Spleen (tissue), 13 donors: ENCODE results near the gene EFL1. TPM values are rescaled to one million over a fixed set of nuclear protein-coding genes. Genes with fewer than 3 reads are reported as not detected.
"Not testable (repeated sequence)": the region's sequence is repeated elsewhere in the genome, so short reads cannot be mapped to it uniquely, and the experiment has no call there.

Source experiments
- DNase-seq: peaks from one replicate; pipeline ENCODE4 v3.0.0-alpha.2; 2020
- H3K27ac ChIP-seq, 8 donors: fragments of 200-600 bp; sonication (generic) in 7 of 8; 1 replicate in 4 of 8; 2 replicates in 4 of 8; pipeline versions ENCODE4 v1.5.0 to v1.8.0; 2016 to 2021; ENCODE audit warnings: inconsistent platforms in 4 of 8, mild to moderate bottlenecking in 4 of 8, moderate library complexity in 1 of 8
- H3K27me3 ChIP-seq, 7 donors: fragments of 200-600 bp; sonication (generic) in 6 of 7; replicated peaks in 1 of 7; 1 replicate in 4 of 7; 2 replicates in 3 of 7; pipeline versions ENCODE4 v1.5.0 to v1.8.0; 2016 to 2021; ENCODE audit warnings: inconsistent platforms in 3 of 7, mild to moderate bottlenecking in 1 of 7
- H3K36me3 ChIP-seq, 6 donors: fragments of 200-600 bp; sonication (generic) in 5 of 6; 1 replicate in 4 of 6; 2 replicates in 2 of 6; pipeline versions ENCODE4 v1.5.0 to v1.8.0; 2016 to 2021; ENCODE audit warnings: inconsistent platforms in 2 of 6
- H3K4me1 ChIP-seq, 6 donors: fragments of 200-600 bp; sonication (generic) in 5 of 6; 1 replicate in 3 of 6; 2 replicates in 3 of 6; pipeline versions ENCODE4 v1.5.0 to v1.8.0; 2016 to 2021; ENCODE audit warnings: inconsistent platforms in 3 of 6
- H3K4me3 ChIP-seq, 8 donors: fragments of 200-600 bp; sonication (generic) in 7 of 8; 1 replicate in 4 of 8; 2 replicates in 4 of 8; pipeline versions ENCODE4 v1.5.0 to v1.8.0; 2016 to 2021; ENCODE audit warnings: inconsistent platforms in 4 of 8, mild to moderate bottlenecking in 4 of 8, moderate library complexity in 2 of 8
- H3K9me3 ChIP-seq, 8 donors: fragments of 200-600 bp; sonication (generic) in 7 of 8; 1 replicate in 4 of 8; 2 replicates in 4 of 8; pipeline versions ENCODE4 v1.5.0 to v1.8.0; 2016 to 2021; ENCODE audit warnings: inconsistent platforms in 4 of 8
- POLR2A ChIP-seq, 3 donors: fragments of 450-650 bp; IDR thresholded peaks; one replicate each; pipeline ENCODE4 v1.5.1; 2017; ENCODE audit warnings: antibody characterized with exemption in 3 of 3, mild to moderate bottlenecking in 1 of 3
- POLR2AphosphoS5 ChIP-seq, 3 donors: sonication (generic); formaldehyde crosslinking; IDR thresholded peaks; one replicate each; pipeline ENCODE4 v1.5.1; 2017; ENCODE audit warnings: antibody characterized with exemption in 3 of 3
- WGBS, 5 donors: extraction: QIAGEN DNeasy Blood & Tissue Kit in 3 of 5; methylation state at CpG; one replicate each; pipeline versions ENCODE4 v1.1.5 to v1.1.7; 2013 to 2018; 5-methylcytosine and 5-hydroxymethylcytosine counted together
- intact Hi-C: fragments of 100-400 bp; cut with DNase I; formaldehyde crosslinking; loops from one replicate; pipeline ENCODE4 v1.15.0; 2023; ENCODE audit warnings: low total_unique reads
- long read RNA-seq, 2 donors: transcript quantifications; one replicate each; lab custom pipeline, GENCODE V29; 2026
- polyA plus RNA-seq, 3 donors: library from polyadenylated mRNA; stranded (reverse); fragments of 200-250 nt; gene quantifications; one replicate each; pipeline ENCODE4 v1.2.1, GENCODE V29; 2013
- total RNA-seq, 7 donors: library from RNA; depleted of rRNA in 3 of 7; stranded (reverse); fragments of >200 nt in 3 of 7; fragmentation: NEBNext Ultra II Directional in 4 of 7; extraction: Animal tissue kit (Norgen Biotek cat#: 25700) in 4 of 7; gene quantifications; one replicate each; pipeline versions ENCODE4 v1.1.0 to v1.2.1, GENCODE V29; 2016 to 2021
- TF ChIP-seq, protein P1 (sequence below), 11 experiments: fragments of 200-600 bp in 7 of 11; fragments of 450-650 bp in 4 of 11; sonication (generic) in 4 of 11; IDR thresholded peaks in 8 of 11; conservative IDR thresholded peaks in 3 of 11; 1 replicate in 7 of 11; 2 replicates in 4 of 11; pipeline versions ENCODE4 v1.4.0 to v1.8.0; 2016 to 2021; ENCODE audit warnings: antibody characterized with exemption in 11 of 11, inconsistent platforms in 4 of 11, mild to moderate bottlenecking in 1 of 11
- donor health status: healthy with polysubstance abuse.
- donor health status: DM: no; HTN: no; CAD: no; lungs with moderate emphysema.
- donor health status: DM: no; HTN: no; CAD: no.
- donor health status: Bipolar disorder and iron deficiency.
- donor health status: healthy.
- donor health status: DM: no; HTN: no; CAD: no.
- donor health status: DM: yes; HTN: yes; CAD: no.

EFL1 gene
- total RNA-seq (10 to 100 TPM; 15.7 to 21.9 (median 19.0) TPM), polyA plus RNA-seq (1 to 10 TPM; 3.1 to 5.4 (median 4.8) TPM)
- long read RNA-seq, donor 1 = 0 reads
- long read RNA-seq, donor 2 = 0 reads

DNA sequence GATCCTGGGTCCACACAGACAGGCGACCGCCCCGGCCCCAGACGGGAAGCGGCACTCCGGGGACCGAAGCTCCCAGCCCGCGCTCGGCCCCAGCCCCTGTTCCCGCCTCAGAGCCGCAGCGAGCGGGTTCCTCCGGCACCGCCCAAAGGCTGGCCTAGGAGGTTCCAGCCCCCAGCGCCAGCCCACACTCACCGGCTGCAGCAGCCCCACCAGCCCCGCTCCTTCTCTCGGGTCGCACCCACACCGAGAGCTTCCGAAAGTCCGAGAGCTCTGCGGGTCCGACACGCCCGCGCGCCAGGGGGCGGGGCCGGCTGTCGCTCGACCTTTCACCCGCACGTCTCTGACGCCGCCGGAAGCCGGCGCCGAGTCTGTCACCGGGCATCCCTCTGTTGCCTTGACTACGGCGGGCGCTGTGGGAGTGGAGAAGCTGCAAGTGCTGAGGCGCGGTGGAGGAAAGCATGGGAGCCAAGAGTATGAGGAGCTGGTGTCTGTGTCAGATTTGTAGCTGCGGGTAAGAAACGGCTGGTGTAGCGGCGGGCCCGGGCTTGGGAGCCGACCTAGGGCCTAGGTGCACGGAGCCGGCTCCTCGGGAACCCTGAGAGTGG lies at the start of gene EFL1, which contains the start of gene SAXO2:
TSS of gene EFL1 (minus strand) at position 313 of the 605 bp plus-strand sequence. CDS start 956 bp downstream, outside the sequence.
TSS of gene SAXO2 (plus strand) at position 397 of the 605 bp plus-strand sequence. CDS start at position 459, 62 bp downstream.
- 0 to 3% (median 1%) methylated on average over 24 to 57 of the region's 57 CpGs for WGBS, 5 donors
- peaks cover 15 to 53% (median 27%) of the 10 kb centered on the region in 6 donors for H3K4me1 ChIP-seq
- intact Hi-C loops = no loop called here
- no peaks in the 10 kb centered on the region for H3K27me3 ChIP-seq
- DNase-seq = peak; percentile 98
- peaks cover 0 to 23% (median 12%) of the 10 kb centered on the region in 6 donors for H3K36me3 ChIP-seq
- peak within 1 kb of the TSS; percentile 81 to 98 (median 96) for H3K4me3 ChIP-seq
- no peaks in the 10 kb centered on the region for H3K9me3 ChIP-seq
- peak within 1 kb of the TSS; percentile 64 to 90 (median 81) for H3K27ac ChIP-seq
- TF ChIP-seq POLR2A (IDR thresholded peaks at IDR 0.05) (peak in 1 of 3 donors; percentile 30), POLR2AphosphoS5 (IDR thresholded peaks at IDR 0.05) (peak; percentile 84 to 91 (median 88))
- TF ChIP-seq, protein P1, sequence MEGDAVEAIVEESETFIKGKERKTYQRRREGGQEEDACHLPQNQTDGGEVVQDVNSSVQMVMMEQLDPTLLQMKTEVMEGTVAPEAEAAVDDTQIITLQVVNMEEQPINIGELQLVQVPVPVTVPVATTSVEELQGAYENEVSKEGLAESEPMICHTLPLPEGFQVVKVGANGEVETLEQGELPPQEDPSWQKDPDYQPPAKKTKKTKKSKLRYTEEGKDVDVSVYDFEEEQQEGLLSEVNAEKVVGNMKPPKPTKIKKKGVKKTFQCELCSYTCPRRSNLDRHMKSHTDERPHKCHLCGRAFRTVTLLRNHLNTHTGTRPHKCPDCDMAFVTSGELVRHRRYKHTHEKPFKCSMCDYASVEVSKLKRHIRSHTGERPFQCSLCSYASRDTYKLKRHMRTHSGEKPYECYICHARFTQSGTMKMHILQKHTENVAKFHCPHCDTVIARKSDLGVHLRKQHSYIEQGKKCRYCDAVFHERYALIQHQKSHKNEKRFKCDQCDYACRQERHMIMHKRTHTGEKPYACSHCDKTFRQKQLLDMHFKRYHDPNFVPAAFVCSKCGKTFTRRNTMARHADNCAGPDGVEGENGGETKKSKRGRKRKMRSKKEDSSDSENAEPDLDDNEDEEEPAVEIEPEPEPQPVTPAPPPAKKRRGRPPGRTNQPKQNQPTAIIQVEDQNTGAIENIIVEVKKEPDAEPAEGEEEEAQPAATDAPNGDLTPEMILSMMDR (IDR thresholded peaks at IDR 0.05 in 8 of 11, conservative IDR thresholded peaks at IDR 0.05 in 3 of 11) = no peak

GRCh38 chr15:82311321-82311720 lies 48.8 kb upstream of the EFL1 start:
- H3K36me3 ChIP-seq, H3K27me3 ChIP-seq, H3K27ac ChIP-seq, H3K4me3 ChIP-seq, DNase-seq, intact Hi-C loops, H3K4me1 ChIP-seq: not testable (repeated sequence)
- peaks cover 0 to 13% (median 0%) of the 10 kb centered on the region in 8 donors for H3K9me3 ChIP-seq
- whole genome bisulfite sequencing, 5 donors = 78 to 95% (median 84%) methylated on average over 3 to 5 of the region's 5 CpGs

GRCh38 chr15:82309802-82310201 lies 47.3 kb upstream of the EFL1 start:
- intact Hi-C loops = no loop called here
- Histone ChIP-seq H3K4me1 (no peaks in the 10 kb centered on the region), H3K4me3 (no peak overlapping the region), H3K27ac (no peak overlapping the region), H3K27me3 (no peaks in the 10 kb centered on the region), H3K9me3 (peaks cover 0 to 13% (median 0%) of the 10 kb centered on the region in 8 donors), H3K36me3 (no peaks in the 10 kb centered on the region)
- TF ChIP-seq POLR2A (IDR thresholded peaks at IDR 0.05) (no peak), POLR2AphosphoS5 (IDR thresholded peaks at IDR 0.05) (no peak)
- TF ChIP-seq, protein P1 (IDR thresholded peaks at IDR 0.05 in 8 of 11, conservative IDR thresholded peaks at IDR 0.05 in 3 of 11) = no peak
- DNase-seq = no peak
- 89 to 100% (median 94%) methylated on average over 2 of the region's 2 CpGs for WGBS, 5 donors

GRCh38 chr15:82307714-82308081 lies 45.2 kb upstream of the EFL1 start:
- DNase-seq = no peak
- no peaks in the 10 kb centered on the region for H3K36me3 ChIP-seq
- H3K9me3 ChIP-seq = peaks cover 0 to 13% (median 0%) of the 10 kb centered on the region in 8 donors
- TF ChIP-seq, protein P1 (IDR thresholded peaks at IDR 0.05 in 8 of 11, conservative IDR thresholded peaks at IDR 0.05 in 3 of 11) = no peak
- TF ChIP-seq POLR2AphosphoS5 (IDR thresholded peaks at IDR 0.05) = no peak
- TF ChIP-seq POLR2A (IDR thresholded peaks at IDR 0.05) = no peak
- H3K27me3 ChIP-seq = no peaks in the 10 kb centered on the region
- no peaks in the 10 kb centered on the region for H3K4me1 ChIP-seq
- no peak overlapping the region for H3K27ac ChIP-seq
- H3K4me3 ChIP-seq = no peak overlapping the region
- intact Hi-C loops = no loop called here
- WGBS, 5 donors = 85 to 99% (median 91%) methylated on average over 5 to 8 of the region's 8 CpGs
